ENCODE results near the gene CDHR4.
"Not testable (repeated sequence)": the region's sequence is repeated elsewhere in the genome, so short reads cannot be mapped to it uniquely, and the experiment has no call there.

DNA sequence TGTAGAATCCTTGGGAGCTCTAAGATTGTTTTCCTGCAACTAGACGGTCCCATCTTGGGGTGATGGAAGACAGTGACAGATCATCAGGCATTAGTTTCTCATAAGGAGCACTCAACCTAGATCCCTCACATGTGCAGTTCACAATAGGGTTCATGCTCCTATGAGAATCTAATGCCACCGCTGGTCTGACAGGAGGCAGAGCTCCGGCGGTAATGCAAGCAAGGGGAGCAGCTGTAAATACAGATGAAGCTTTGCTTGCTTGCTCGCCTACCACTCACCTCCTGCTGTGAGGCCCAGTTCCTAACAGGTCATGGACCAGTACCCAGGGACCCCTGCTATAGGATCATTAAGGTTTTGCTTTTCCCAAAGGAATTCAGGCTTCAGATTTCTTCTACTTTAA, 50.8 kb downstream of the CDHR4 start:
- TF ChIP-seq, protein P1, sequence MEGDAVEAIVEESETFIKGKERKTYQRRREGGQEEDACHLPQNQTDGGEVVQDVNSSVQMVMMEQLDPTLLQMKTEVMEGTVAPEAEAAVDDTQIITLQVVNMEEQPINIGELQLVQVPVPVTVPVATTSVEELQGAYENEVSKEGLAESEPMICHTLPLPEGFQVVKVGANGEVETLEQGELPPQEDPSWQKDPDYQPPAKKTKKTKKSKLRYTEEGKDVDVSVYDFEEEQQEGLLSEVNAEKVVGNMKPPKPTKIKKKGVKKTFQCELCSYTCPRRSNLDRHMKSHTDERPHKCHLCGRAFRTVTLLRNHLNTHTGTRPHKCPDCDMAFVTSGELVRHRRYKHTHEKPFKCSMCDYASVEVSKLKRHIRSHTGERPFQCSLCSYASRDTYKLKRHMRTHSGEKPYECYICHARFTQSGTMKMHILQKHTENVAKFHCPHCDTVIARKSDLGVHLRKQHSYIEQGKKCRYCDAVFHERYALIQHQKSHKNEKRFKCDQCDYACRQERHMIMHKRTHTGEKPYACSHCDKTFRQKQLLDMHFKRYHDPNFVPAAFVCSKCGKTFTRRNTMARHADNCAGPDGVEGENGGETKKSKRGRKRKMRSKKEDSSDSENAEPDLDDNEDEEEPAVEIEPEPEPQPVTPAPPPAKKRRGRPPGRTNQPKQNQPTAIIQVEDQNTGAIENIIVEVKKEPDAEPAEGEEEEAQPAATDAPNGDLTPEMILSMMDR (IDR thresholded peaks at IDR 0.05) = not testable (repeated sequence)
- not testable (repeated sequence) for TF ChIP-seq POLR2A (IDR thresholded peaks at IDR 0.05)

Measured in testis (tissue), 2 donors.